Upper lobe of right lung (tissue), 1 donor: Measurements from ENCODE around the gene NAA15. TPM values are rescaled to one million over a fixed set of nuclear protein-coding genes. Genes with fewer than 3 reads are reported as not detected.

ENCODE experiments used
- ATAC-seq: fragments of 200-7000 bp; cut with Tn5 transposase; one replicate; pipeline ENCODE4 v1.9.1; 2020; ENCODE audit warnings: mild to moderate bottlenecking, moderate library complexity
- DNase-seq: peaks from one replicate; pipeline ENCODE4 v3.0.0-alpha.2; 2020
- H3K27ac ChIP-seq: fragments of 200-600 bp; one replicate; pipeline ENCODE4 v1.8.0; 2022
- H3K27me3 ChIP-seq: fragments of 200-600 bp; one replicate; pipeline ENCODE4 v1.8.0; 2022; ENCODE audit warnings: mild to moderate bottlenecking
- H3K36me3 ChIP-seq: fragments of 200-600 bp; one replicate; pipeline ENCODE4 v1.8.0; 2022
- H3K4me1 ChIP-seq: fragments of 200-600 bp; one replicate; pipeline ENCODE4 v1.8.0; 2022
- H3K4me3 ChIP-seq: fragments of 200-600 bp; one replicate; pipeline ENCODE4 v1.8.0; 2022; ENCODE audit warnings: mild to moderate bottlenecking
- H3K9me3 ChIP-seq: fragments of 200-600 bp; one replicate; pipeline ENCODE4 v1.8.0; 2022
- intact Hi-C: fragments of 100-400 bp; cut with DNase I; formaldehyde crosslinking; loops from one replicate; pipeline ENCODE4 v1.11.0; 2022
- total RNA-seq: library from RNA; stranded (reverse); fragmentation: NEBNext Ultra II Directional; extraction: Animal tissue kit (Norgen Biotek cat#: 25700); gene quantifications from one replicate; pipeline ENCODE4 v1.2.1, GENCODE V29; 2021
- TF ChIP-seq, protein P1 (sequence below): fragments of 200-600 bp; IDR thresholded peaks from one replicate; pipeline ENCODE4 v1.8.0; 2022; ENCODE audit warnings: antibody characterized with exemption
- donor health status: DM: no; HTN: yes; CAD: no; lungs with severe emphysema.

NAA15 gene
- total RNA-seq, 1 donor from 2014 or later: 38.5 TPM

DNA sequence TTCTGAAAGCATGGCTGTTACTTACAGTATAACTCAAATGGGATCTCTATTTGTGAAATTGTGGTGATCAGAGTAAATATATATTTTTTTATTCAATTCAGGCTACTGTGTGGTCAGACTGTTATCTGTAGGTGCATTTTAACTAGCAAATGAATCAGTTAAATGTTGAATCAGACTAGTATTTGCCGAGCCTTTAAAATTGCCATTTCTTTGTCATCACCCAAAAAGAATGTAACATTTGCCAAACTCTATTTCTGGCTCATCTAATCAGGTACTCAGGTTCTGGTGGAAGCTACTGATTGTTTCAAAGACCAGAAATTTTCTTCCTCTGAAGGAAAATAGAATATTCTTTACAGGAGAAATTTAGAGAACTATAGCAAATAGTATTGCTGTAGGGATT, 1.8 kb upstream of the NAA15 start:
- intact Hi-C loops: no loop called here
- ATAC-seq (no peak), DNase-seq (no peak)
- Histone ChIP-seq H3K27me3 (no peaks in the 10 kb centered on the region), H3K36me3 (no peaks in the 10 kb centered on the region), H3K4me3 (peak overlapping the region; percentile 84), H3K9me3 (no peaks in the 10 kb centered on the region), H3K27ac (no peak overlapping the region), H3K4me1 (peaks cover 36% of the 10 kb centered on the region)
- TF ChIP-seq, protein P1, sequence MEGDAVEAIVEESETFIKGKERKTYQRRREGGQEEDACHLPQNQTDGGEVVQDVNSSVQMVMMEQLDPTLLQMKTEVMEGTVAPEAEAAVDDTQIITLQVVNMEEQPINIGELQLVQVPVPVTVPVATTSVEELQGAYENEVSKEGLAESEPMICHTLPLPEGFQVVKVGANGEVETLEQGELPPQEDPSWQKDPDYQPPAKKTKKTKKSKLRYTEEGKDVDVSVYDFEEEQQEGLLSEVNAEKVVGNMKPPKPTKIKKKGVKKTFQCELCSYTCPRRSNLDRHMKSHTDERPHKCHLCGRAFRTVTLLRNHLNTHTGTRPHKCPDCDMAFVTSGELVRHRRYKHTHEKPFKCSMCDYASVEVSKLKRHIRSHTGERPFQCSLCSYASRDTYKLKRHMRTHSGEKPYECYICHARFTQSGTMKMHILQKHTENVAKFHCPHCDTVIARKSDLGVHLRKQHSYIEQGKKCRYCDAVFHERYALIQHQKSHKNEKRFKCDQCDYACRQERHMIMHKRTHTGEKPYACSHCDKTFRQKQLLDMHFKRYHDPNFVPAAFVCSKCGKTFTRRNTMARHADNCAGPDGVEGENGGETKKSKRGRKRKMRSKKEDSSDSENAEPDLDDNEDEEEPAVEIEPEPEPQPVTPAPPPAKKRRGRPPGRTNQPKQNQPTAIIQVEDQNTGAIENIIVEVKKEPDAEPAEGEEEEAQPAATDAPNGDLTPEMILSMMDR: no peak

DNA sequence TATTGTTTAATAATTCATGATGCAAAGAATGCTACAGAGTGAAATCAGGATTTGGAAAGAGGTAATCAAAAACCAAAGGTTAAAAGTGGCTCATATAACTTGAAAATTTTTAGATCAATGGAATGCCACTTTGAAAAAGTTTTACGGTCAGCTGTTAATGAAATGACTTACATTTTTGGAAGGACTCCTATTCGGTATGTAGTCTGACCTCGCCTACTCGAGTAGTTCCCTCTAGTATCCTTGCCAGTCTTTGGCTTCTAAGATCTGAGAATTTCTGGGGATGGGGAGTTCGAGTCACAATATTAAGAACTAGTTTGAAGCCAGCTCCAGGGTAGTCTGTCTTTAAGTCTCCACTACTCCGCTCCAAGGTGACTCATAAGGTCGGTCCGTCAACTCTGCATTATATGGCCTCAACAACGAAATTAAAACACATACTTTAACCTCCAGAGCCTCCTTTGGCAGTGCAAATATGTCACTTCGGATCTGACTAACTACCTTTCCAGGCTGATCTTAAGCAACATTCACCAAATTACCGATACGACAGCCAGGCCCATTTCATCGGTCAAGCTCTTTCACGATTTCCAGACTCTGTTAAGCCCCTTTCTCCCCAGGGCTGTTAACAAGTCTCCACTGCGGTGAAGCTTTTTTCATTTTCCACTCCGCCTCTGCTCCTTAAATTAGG, 733 bp upstream of the NAA15 start:
- Histone ChIP-seq H3K27ac (peak overlapping the region; percentile 93), H3K27me3 (no peaks in the 10 kb centered on the region), H3K9me3 (no peaks in the 10 kb centered on the region), H3K4me1 (peaks cover 34% of the 10 kb centered on the region), H3K36me3 (no peaks in the 10 kb centered on the region), H3K4me3 (peak overlapping the region; percentile 84)
- no peak for DNase-seq
- intact Hi-C loops: no loop called here
- TF ChIP-seq, protein P1: no peak
- peak; percentile 4 for ATAC-seq

DNA sequence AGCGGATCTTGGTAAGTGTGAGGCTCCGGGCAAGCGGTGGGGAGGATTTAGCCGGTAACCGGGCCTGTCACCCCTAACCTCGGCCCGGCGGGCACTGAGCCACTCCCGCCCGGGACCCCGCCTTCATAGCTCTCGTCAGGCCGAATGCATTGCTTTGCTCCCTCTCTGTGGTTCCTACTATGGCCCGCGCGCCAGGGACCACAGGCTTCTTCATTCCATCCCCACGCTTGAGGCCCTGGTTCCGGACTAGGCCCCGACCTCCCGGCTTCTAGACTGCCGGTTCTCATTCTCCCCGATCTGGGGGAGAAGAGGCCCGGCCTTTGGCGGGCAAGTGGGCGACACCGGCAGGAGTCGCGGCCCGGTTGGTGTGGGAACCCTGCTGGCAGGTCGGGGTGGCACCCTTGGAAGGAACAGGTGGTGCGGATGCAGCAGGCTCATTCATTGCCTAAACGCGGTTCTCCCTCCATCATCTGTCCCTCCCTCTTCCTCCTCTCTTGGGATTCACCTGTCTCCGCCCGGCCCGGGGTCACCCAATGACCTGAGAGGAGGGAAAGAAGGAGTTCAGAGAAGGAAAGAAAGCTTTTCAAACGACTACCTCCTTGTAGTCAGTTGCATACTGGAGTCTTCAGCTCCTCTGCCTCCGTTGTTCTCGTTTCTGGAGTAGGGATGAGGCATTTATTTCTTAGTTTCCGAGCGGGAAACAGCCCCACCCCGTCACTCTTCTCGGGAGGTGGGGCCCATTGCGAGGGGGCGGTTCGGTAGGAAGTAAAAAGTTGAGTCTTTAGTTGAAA, 711 bp downstream of the NAA15 start, which contains the start of gene NDUFC1:
TSS of gene NDUFC1 (minus strand) at position 657 of the 791 bp plus-strand sequence. CDS start 6,679 bp downstream, outside the sequence.
- no peaks in the 10 kb centered on the region for H3K27me3 ChIP-seq
- peak within 1 kb of the TSS; percentile 84 for H3K4me3 ChIP-seq
- peaks cover 27% of the 10 kb centered on the region for H3K4me1 ChIP-seq
- intact Hi-C loops: no loop called here
- peak; percentile 44 for ATAC-seq
- no peaks in the 10 kb centered on the region for H3K36me3 ChIP-seq
- H3K9me3 ChIP-seq: no peaks in the 10 kb centered on the region
- TF ChIP-seq, protein P1: peak; percentile 15
- DNase-seq: peak; percentile 75
- peak within 1 kb of the TSS; percentile 93 for H3K27ac ChIP-seq

DNA sequence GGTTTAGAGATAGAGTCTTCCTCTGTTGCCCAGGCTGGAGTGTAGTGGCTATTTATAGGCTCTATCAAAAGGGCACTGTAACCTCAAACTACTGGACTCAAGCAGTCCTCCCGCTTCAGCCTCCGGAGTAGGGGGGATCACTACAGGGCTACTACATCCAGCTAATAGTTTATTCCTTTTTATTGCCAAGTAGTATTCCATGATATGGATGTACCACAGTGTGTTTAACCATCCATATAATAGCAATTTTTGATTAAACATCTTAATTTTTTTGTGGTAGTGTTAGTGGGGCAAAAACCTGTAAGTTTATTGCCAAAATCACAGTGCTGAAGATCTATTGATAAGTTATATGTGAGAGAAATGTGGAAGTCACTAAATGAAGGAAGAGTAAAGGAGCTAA, 3.6 kb downstream of the NAA15 start:
- no peaks in the 10 kb centered on the region for H3K36me3 ChIP-seq
- peaks cover 21% of the 10 kb centered on the region for H3K4me1 ChIP-seq
- no peaks in the 10 kb centered on the region for H3K9me3 ChIP-seq
- ATAC-seq: no peak
- no peaks in the 10 kb centered on the region for H3K27me3 ChIP-seq
- TF ChIP-seq, protein P1: no peak
- intact Hi-C loops: no loop called here
- no peak for DNase-seq
- no peak overlapping the region for H3K4me3 ChIP-seq
- H3K27ac ChIP-seq: no peak overlapping the region

DNA sequence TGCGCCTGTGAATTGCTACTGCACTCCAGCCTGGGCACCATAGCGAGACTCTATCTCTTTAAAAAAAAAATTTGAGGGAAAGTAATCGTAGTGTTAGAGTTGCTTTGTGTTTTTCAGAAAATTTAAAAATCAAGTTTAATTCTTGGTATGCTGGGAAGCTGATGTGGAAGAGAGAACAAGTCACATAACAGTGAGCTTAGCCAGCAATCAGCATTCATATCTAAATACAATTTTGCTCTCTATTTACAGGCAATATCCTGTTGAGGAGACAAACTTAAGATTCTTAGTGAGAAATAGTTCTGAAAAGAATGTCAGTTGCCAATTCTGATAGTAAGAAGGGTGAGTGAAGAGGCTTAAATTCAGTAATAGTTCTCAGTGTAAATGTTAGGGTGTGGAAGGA, 10.6 kb downstream of the NAA15 start:
- peaks cover 21% of the 10 kb centered on the region for H3K4me1 ChIP-seq
- no peaks in the 10 kb centered on the region for H3K9me3 ChIP-seq
- H3K27ac ChIP-seq: no peak overlapping the region
- intact Hi-C loops: no loop called here
- H3K27me3 ChIP-seq: no peaks in the 10 kb centered on the region
- DNase-seq (no peak), ATAC-seq (no peak)
- TF ChIP-seq, protein P1: no peak
- no peaks in the 10 kb centered on the region for H3K36me3 ChIP-seq
- H3K4me3 ChIP-seq: no peak overlapping the region
